CD14-positive monocyte (primary cell): ENCODE data around the gene SAMD3. TPM values are rescaled to one million over a fixed set of nuclear protein-coding genes. Genes with fewer than 3 reads are reported as not detected.

Experiments used
- DNase-seq, 3 donors: peaks; one replicate each; pipeline ENCODE4 v3.0.0-alpha.2; 2011 to 2022
- H2AFZ ChIP-seq: 2 replicates; pipeline ENCODE4 v1.6.0; 2012; ENCODE audit warnings: mild to moderate bottlenecking, low read depth, low read length, inconsistent platforms; ENCODE audit not compliant: insufficient read depth, poor library complexity, severe bottlenecking
- H3K27ac ChIP-seq, 2 donors: 1 replicate in 1 of 2; 2 replicates in 1 of 2; pipeline ENCODE4 v1.5.1; 2012 to 2013; ENCODE audit warnings: low read length in 2 of 2, control low read depth in 1 of 2, inconsistent platforms in 1 of 2, low read depth in 1 of 2, mild to moderate bottlenecking in 1 of 2
- H3K27me3 ChIP-seq, 2 donors: one replicate each; pipeline versions ENCODE4 v1.6.0 to v1.6.1; 2011 to 2013; ENCODE audit warnings: low read length in 2 of 2; ENCODE audit not compliant: control insufficient read depth in 2 of 2, insufficient read depth in 2 of 2
- H3K36me3 ChIP-seq, 2 donors: replicated peaks in 1 of 2; 1 replicate in 1 of 2; 2 replicates in 1 of 2; pipeline versions ENCODE4 v1.5.1 to v1.6.1; 2012 to 2013; ENCODE audit warnings: low read length in 2 of 2, control low read depth in 1 of 2, inconsistent platforms in 1 of 2, mild to moderate bottlenecking in 1 of 2; ENCODE audit not compliant: insufficient read depth in 2 of 2, control insufficient read depth in 1 of 2
- H3K4me1 ChIP-seq, 2 donors: 1 replicate in 1 of 2; 2 replicates in 1 of 2; pipeline versions ENCODE4 v1.5.1 to v1.6.1; 2012 to 2013; ENCODE audit warnings: low read length in 2 of 2, control low read depth in 1 of 2, inconsistent platforms in 1 of 2, mild to moderate bottlenecking in 1 of 2, moderate library complexity in 1 of 2; ENCODE audit not compliant: insufficient read depth in 2 of 2, control insufficient read depth in 1 of 2
- H3K4me2 ChIP-seq: replicated peaks from 2 replicates; pipeline ENCODE3; 2012; ENCODE audit warnings: low read length, moderate library complexity, mild to moderate bottlenecking; ENCODE audit not compliant: poor library complexity, severe bottlenecking; ENCODE audit errors: extremely low read depth
- H3K4me3 ChIP-seq, 3 experiments: fragments of 200-600 bp in 1 of 3; sonication (generic) in 1 of 3; replicated peaks in 1 of 3; 1 replicate in 2 of 3; 2 replicates in 1 of 3; pipeline ENCODE4 v1.5.1; 2011 to 2013; ENCODE audit warnings: low read length in 3 of 3, mild to moderate bottlenecking in 3 of 3, control low read depth in 2 of 3, low read depth in 2 of 3, inconsistent platforms in 1 of 3, moderate library complexity in 1 of 3
- H3K79me2 ChIP-seq: 2 replicates; pipeline ENCODE4 v1.6.0; 2012; ENCODE audit warnings: mild to moderate bottlenecking, control low read depth, inconsistent platforms, low read length, moderate library complexity; ENCODE audit not compliant: insufficient read depth
- H3K9ac ChIP-seq: 2 replicates; pipeline ENCODE4 v1.6.0; 2017; ENCODE audit warnings: low read length, mild to moderate bottlenecking; ENCODE audit not compliant: insufficient read depth, poor library complexity, severe bottlenecking
- H3K9me3 ChIP-seq, 2 donors: replicated peaks in 1 of 2; 1 replicate in 1 of 2; 2 replicates in 1 of 2; pipeline versions ENCODE4 v1.5.1 to v1.6.1; 2012 to 2013; ENCODE audit warnings: low read length in 2 of 2, control low read depth in 1 of 2; ENCODE audit not compliant: control insufficient read depth in 1 of 2, insufficient read depth in 1 of 2
- H4K20me1 ChIP-seq: 2 replicates; pipeline ENCODE4 v1.6.0; 2012; ENCODE audit warnings: mild to moderate bottlenecking, low read length, control low read depth, moderate library complexity; ENCODE audit not compliant: insufficient read depth
- H3K27ac Mint-ChIP-seq, 7 donors: one replicate each; pipeline ENCODE4 v1.8.0; 2020; ENCODE audit warnings: mild to moderate bottlenecking in 7 of 7, mixed read lengths in 7 of 7, moderate library complexity in 6 of 7, inconsistent platforms in 2 of 7
- H3K27me3 Mint-ChIP-seq, 3 donors: one replicate each; pipeline ENCODE4 v1.8.0; 2021 to 2022; ENCODE audit warnings: low read depth in 3 of 3, mild to moderate bottlenecking in 3 of 3, mixed read lengths in 3 of 3, moderate library complexity in 3 of 3, inconsistent platforms in 1 of 3
- H3K36me3 Mint-ChIP-seq, 2 donors: one replicate each; pipeline ENCODE4 v1.8.0; 2020; ENCODE audit warnings: mixed read lengths in 2 of 2, inconsistent platforms in 1 of 2, mild to moderate bottlenecking in 1 of 2
- H3K4me1 Mint-ChIP-seq: one replicate; pipeline ENCODE4 v1.8.0; 2020; ENCODE audit warnings: mild to moderate bottlenecking, mixed read lengths
- H3K4me3 Mint-ChIP-seq, 2 donors: one replicate each; pipeline ENCODE4 v1.8.0; 2020; ENCODE audit warnings: mild to moderate bottlenecking in 2 of 2, mixed read lengths in 2 of 2, moderate library complexity in 1 of 2
- H3K9me3 Mint-ChIP-seq, 7 donors: one replicate each; pipeline ENCODE4 v1.8.0; 2020 to 2022; ENCODE audit warnings: mixed read lengths in 7 of 7, mild to moderate bottlenecking in 6 of 7, moderate library complexity in 6 of 7, inconsistent platforms in 2 of 7
- WGBS: methylation state at CpG from one replicate; pipeline ENCODE4 v1.1.5; 2013; ENCODE audit warnings: missing lambda C conversion rate; ENCODE audit not compliant: insufficient coverage; 5-methylcytosine and 5-hydroxymethylcytosine counted together
- intact Hi-C, 2 donors: fragments of 100-400 bp; cut with micrococcal nuclease; formaldehyde crosslinking; loops; one replicate each; pipeline versions ENCODE4 v1.15.0 to v1.15.1; 2023
- polyA plus RNA-seq, 3 donors: library from polyadenylated mRNA; depleted of rRNA in 1 of 3; unstranded in 2 of 3; stranded (reverse) in 1 of 3; fragments of 300-500 nt in 2 of 3; fragments of >200 nt in 1 of 3; fragmentation: Illumina TruSeq in 2 of 3; gene quantifications; 1 replicate in 2 of 3; 2 replicates in 1 of 3; pipeline ENCODE4 v1.2.3, GENCODE V29; 2012 to 2021
- TF ChIP-seq, protein P1 (sequence below): fragments of 200-600 bp; IDR thresholded peaks from one replicate; pipeline ENCODE4 v1.8.0; 2022; ENCODE audit warnings: antibody characterized with exemption, mild to moderate bottlenecking

Gene SAMD3
- polyA plus RNA-seq, 3 donors = 0.33 to 0.49 TPM; not detected in 1

DNA sequence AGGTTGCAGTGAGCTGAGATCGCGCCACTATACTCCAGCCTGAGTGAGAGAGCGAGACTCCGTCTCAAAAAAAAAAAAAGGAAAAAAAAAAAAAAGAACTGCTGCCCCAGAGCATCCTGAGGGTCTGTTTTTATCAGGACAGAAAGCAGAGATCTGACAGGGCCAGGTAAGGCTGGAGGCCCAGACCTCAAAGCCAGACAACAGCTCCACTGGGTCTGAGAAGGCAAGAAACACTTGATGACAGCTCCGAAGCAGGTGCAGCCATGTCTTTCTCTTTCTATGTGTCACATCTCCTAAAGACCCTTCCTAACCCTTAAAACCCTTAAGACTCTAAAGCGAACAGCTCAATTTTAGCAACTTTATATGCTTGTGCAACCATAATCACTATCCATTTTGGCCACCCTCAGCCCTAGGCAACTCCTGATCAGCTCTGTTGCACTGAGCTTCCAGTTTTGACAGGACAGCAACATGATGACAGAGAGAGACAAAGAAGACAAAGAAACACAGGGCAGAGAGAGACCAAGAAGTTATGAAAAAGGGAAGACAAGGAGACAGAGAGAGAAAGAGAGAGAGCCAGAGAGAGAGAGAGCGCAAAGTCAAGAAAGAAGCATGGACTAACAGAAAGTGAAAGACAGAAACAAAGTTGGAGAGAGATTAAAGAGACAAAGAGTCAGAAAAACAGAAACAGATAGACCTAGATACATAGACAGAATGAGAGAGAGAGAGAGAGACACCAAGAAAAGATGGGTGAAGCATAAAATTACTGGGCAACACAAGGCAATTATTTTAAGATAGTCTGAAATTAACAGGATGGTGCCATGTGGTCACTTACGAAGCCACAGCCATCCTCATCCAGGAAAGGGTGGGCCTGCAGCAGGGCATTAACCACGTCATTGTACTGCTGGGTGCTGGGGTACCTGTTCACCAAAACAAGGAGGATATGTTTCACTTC, 39.2 kb downstream of the SAMD3 start:
- Histone ChIP-seq H3K9me3 (no peaks in the 10 kb centered on the region), H3K4me1 (no peaks in the 10 kb centered on the region), H3K79me2 (no peaks in the 10 kb centered on the region), H4K20me1 (no peaks in the 10 kb centered on the region), H3K27me3 (no peaks in the 10 kb centered on the region), H3K27ac (no peak overlapping the region), H3K4me2 (no peak overlapping the region), H3K4me3 (no peak overlapping the region), H3K9ac (no peak overlapping the region), H2AFZ (peak overlapping the region; percentile 52), H3K36me3 (no peaks in the 10 kb centered on the region)
- H3K4me3 Mint-ChIP-seq = peak overlapping the region in 1 of 2 donors; percentile 18
- peaks cover 6% of the 10 kb centered on the region for H3K4me1 Mint-ChIP-seq
- peaks cover 0 to 3% (median 0%) of the 10 kb centered on the region in 7 donors for H3K9me3 Mint-ChIP-seq
- H3K27me3 Mint-ChIP-seq = no peaks in the 10 kb centered on the region
- intact Hi-C loops = no loop called here
- H3K27ac Mint-ChIP-seq = peak overlapping the region in 1 of 7 donors; percentile 18
- no peak for DNase-seq
- TF ChIP-seq, protein P1, sequence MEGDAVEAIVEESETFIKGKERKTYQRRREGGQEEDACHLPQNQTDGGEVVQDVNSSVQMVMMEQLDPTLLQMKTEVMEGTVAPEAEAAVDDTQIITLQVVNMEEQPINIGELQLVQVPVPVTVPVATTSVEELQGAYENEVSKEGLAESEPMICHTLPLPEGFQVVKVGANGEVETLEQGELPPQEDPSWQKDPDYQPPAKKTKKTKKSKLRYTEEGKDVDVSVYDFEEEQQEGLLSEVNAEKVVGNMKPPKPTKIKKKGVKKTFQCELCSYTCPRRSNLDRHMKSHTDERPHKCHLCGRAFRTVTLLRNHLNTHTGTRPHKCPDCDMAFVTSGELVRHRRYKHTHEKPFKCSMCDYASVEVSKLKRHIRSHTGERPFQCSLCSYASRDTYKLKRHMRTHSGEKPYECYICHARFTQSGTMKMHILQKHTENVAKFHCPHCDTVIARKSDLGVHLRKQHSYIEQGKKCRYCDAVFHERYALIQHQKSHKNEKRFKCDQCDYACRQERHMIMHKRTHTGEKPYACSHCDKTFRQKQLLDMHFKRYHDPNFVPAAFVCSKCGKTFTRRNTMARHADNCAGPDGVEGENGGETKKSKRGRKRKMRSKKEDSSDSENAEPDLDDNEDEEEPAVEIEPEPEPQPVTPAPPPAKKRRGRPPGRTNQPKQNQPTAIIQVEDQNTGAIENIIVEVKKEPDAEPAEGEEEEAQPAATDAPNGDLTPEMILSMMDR = no peak
- H3K36me3 Mint-ChIP-seq = no peaks in the 10 kb centered on the region
- WGBS = 80% methylated on average over 9 of the region's 9 CpGs

DNA sequence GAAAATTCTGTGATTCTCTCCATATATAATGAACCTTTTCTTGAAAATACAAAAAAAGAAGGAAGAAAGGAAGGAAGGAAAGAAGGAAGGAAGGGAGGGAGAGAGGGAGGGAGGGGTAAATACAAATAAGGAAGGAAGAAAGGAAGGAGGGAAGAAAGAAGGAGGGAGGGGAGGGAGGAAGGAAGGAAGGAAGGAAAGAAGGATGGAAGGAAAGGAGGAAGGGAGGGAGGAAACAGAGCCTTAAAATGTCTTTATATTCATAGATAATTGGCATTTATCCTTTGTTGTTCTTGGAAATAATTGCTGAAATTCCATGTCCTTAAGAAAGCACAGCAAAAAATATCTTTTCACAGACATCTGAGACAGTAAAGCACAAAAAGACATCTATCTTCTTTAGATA, 40.3 kb downstream of the SAMD3 start:
- H3K4me2 ChIP-seq = no peak overlapping the region
- H4K20me1 ChIP-seq = no peaks in the 10 kb centered on the region
- H3K4me3 Mint-ChIP-seq = no peak overlapping the region
- intact Hi-C loops = no loop called here
- H3K36me3 ChIP-seq = no peaks in the 10 kb centered on the region
- no peak overlapping the region for H3K4me3 ChIP-seq
- no peak overlapping the region for H3K27ac Mint-ChIP-seq
- DNase-seq = no peak
- no peaks in the 10 kb centered on the region for H3K27me3 Mint-ChIP-seq
- peaks cover 0 to 2% of the 10 kb centered on the region in 2 donors for H3K4me1 ChIP-seq
- H3K9me3 ChIP-seq = no peaks in the 10 kb centered on the region
- H3K9ac ChIP-seq = no peak overlapping the region
- H2AFZ ChIP-seq = no peak overlapping the region
- TF ChIP-seq, protein P1 = no peak
- H3K36me3 Mint-ChIP-seq = no peaks in the 10 kb centered on the region
- no peaks in the 10 kb centered on the region for H3K27me3 ChIP-seq
- no peak overlapping the region for H3K27ac ChIP-seq
- H3K9me3 Mint-ChIP-seq = peaks cover 0 to 5% (median 2%) of the 10 kb centered on the region in 7 donors
- peaks cover 10% of the 10 kb centered on the region for H3K4me1 Mint-ChIP-seq
- H3K79me2 ChIP-seq = no peaks in the 10 kb centered on the region
